Ascending aorta (tissue), 2 donors: ENCODE measurements around the gene ALDH3A2. TPM values are rescaled to one million over a fixed set of nuclear protein-coding genes. Genes with fewer than 3 reads are reported as not detected.

Experiments used
- DNase-seq, 2 donors: peaks; one replicate each; pipeline ENCODE4 v3.0.0-alpha.2; 2019; ENCODE audit warnings: low spot score in 2 of 2
- H3K27ac ChIP-seq, 2 donors: fragments of 200-600 bp; sonication (generic); one replicate each; pipeline ENCODE4 v1.5.1; 2016 to 2017; ENCODE audit warnings: mild to moderate bottlenecking in 1 of 2
- H3K27me3 ChIP-seq: fragments of 200-600 bp; sonication (generic); one replicate; pipeline ENCODE4 v1.5.1; 2017
- H3K36me3 ChIP-seq, 2 donors: fragments of 200-600 bp; sonication (generic); one replicate each; pipeline ENCODE4 v1.5.1; 2016
- H3K4me1 ChIP-seq, 2 donors: fragments of 200-600 bp; sonication (generic); one replicate each; pipeline ENCODE4 v1.5.1; 2016 to 2017; ENCODE audit warnings: mild to moderate bottlenecking in 1 of 2
- H3K4me3 ChIP-seq, 2 donors: fragments of 200-600 bp; sonication (generic); one replicate each; pipeline ENCODE4 v1.5.1; 2016 to 2017; ENCODE audit warnings: mild to moderate bottlenecking in 1 of 2
- H3K9me3 ChIP-seq, 2 donors: fragments of 200-600 bp; sonication (generic); one replicate each; pipeline ENCODE4 v1.5.1; 2016
- CTCF ChIP-seq, 3 experiments: fragments of 200-600 bp in 2 of 3; fragments of 450-650 bp in 1 of 3; sonication (generic) in 2 of 3; IDR thresholded peaks; one replicate each; pipeline ENCODE4 v1.5.1; 2016 to 2019; ENCODE audit warnings: antibody characterized with exemption in 3 of 3, mild to moderate bottlenecking in 1 of 3, moderate library complexity in 1 of 3
- intact Hi-C: fragments of 100-400 bp; cut with DNase I; formaldehyde crosslinking; loops from one replicate; pipeline ENCODE4 v1.15.1; 2023
- total RNA-seq: library from RNA; depleted of rRNA; stranded (reverse); fragments of >200 nt; gene quantifications from one replicate; pipeline ENCODE4 v1.1.0, GENCODE V29; 2016

The ALDH3A2 gene
- total RNA-seq, 1 donor from 2014 or later: 189 TPM

- H3K9me3 ChIP-seq: no peaks in the 10 kb centered on the region
- H3K27ac ChIP-seq: no peak overlapping the region
- H3K4me1 ChIP-seq: no peaks in the 10 kb centered on the region
- DNase-seq: peak in 1 of 2 donors; percentile 28
- intact Hi-C loops: no loop called here
- TF ChIP-seq CTCF (IDR thresholded peaks at IDR 0.05): no peak
- no peaks in the 10 kb centered on the region for H3K27me3 ChIP-seq
- no peaks in the 10 kb centered on the region for H3K36me3 ChIP-seq
- no peak overlapping the region for H3K4me3 ChIP-seq
These were observed 64.0 kb downstream of the ALDH3A2 start for GRCh38 chr17:19712436-19713004.

GRCh38 chr17:19713462-19713861 lies 64.9 kb downstream of the ALDH3A2 start:
- H3K27me3 ChIP-seq: no peaks in the 10 kb centered on the region
- no peak overlapping the region for H3K27ac ChIP-seq
- H3K9me3 ChIP-seq: no peaks in the 10 kb centered on the region
- intact Hi-C loops: no loop called here
- H3K4me1 ChIP-seq: no peaks in the 10 kb centered on the region
- no peak overlapping the region for H3K4me3 ChIP-seq
- TF ChIP-seq CTCF (IDR thresholded peaks at IDR 0.05): no peak
- H3K36me3 ChIP-seq: no peaks in the 10 kb centered on the region
- DNase-seq: peak in 1 of 2 donors; percentile 45

GRCh38 chr17:19713901-19714361 lies 65.4 kb downstream of the ALDH3A2 start:
- Histone ChIP-seq H3K27ac (no peak overlapping the region), H3K4me3 (no peak overlapping the region), H3K9me3 (no peaks in the 10 kb centered on the region), H3K4me1 (no peaks in the 10 kb centered on the region), H3K36me3 (no peaks in the 10 kb centered on the region), H3K27me3 (no peaks in the 10 kb centered on the region)
- intact Hi-C loops: no loop called here
- no peak for TF ChIP-seq CTCF (IDR thresholded peaks at IDR 0.05)
- peak in 1 of 2 donors; percentile 46 for DNase-seq

DNA sequence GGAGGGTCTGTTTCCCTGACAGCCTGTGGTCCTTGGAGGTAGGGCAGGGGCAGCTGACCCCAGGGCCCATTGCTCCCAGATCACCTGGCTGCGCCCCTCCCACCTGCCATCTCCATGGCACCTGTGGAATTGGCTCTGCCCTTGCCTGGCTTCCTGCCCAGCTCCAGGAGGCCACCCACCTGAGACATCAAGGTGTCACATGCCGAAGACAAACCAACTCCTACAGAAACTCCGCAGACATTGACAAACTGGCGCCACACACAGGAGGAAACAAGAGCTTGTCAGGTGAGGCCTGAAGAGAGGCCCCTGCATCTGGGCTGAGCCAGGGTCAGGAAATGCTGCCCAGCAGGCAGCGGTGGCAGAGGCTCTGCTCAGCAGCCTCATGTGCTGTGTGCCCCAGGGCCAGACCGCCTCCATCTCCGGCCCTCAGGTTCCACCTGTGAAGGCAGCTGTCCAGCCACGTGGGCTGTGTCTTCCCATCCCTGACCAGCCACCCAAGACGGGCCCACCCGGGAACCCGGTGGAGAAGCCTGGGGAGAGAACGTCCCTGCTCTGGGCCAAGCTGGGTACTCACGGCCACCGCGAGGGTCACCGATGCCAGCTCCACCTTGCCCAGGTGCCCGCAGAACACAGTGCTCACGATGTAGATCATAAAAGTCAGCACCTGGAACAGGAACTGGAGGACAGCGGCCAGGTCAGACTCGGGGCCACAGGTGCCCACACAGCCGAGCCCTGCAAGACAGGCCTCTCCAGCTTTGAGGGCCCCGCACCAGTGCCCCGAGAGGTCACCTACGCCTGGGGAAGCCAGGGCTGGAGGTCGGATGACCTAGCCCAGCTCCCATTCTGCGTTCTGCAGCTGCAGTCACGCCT lies 66.2 kb downstream of the ALDH3A2 start:
- intact Hi-C loops: no loop called here
- no peak overlapping the region for H3K27ac ChIP-seq
- no peaks in the 10 kb centered on the region for H3K36me3 ChIP-seq
- H3K4me3 ChIP-seq: no peak overlapping the region
- DNase-seq: peak in 1 of 2 donors; percentile 50
- H3K27me3 ChIP-seq: no peaks in the 10 kb centered on the region
- TF ChIP-seq CTCF (IDR thresholded peaks at IDR 0.05): no peak
- H3K9me3 ChIP-seq: no peaks in the 10 kb centered on the region
- H3K4me1 ChIP-seq: no peaks in the 10 kb centered on the region

DNA sequence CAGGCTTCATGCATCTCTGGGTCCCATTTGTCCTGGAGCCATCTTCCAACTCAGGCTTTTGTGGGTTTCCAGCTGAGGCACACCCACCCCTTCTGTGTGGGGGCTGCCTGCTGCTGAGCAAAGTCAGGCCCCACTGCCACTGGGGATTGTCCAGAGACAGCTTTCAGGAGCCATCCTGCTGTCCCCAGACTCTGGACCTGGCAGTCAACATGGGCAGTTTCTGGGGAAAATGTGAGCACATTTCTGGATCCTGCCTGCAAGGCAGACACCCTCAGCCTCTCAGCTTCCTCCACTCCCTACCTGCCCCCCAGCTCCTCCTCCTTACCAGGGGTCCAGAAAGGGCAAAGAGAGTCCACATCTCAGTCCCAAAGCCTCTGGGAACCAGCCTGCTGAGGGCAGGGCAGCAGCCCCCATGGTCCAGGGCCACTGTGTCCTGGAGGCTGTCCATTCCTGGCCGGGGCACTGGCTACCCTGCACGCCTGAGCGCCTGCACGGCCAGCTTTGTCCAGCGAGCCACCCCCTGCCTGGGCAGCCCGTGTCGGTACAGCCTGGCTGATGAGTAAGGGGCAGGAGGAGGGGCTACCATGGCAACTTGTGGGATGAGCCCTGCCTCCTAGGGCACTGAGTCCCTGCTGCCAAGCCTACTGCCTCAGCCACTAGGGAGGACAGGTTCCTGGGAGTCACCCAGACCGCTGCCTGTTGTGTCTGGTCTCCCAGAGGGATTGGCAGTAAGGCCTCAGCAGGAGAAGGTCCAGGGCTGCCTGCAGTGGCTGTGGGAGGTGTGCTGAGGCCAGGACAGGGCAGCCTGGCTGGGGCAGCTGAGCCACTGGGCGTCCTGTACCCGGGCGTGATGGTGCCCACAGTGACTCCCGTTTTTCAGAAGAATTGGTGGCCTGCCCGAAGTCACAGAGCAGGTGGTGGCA lies 67.8 kb downstream of the ALDH3A2 start, which contains the start of gene SLC47A2:
TSS of gene SLC47A2 (minus strand) at position 477 of the 923 bp plus-strand sequence. CDS start at position 448, 29 bp downstream.
- no peak within 1 kb of the TSS for H3K4me3 ChIP-seq
- no peak for TF ChIP-seq CTCF (IDR thresholded peaks at IDR 0.05)
- no peaks in the 10 kb centered on the region for H3K9me3 ChIP-seq
- H3K36me3 ChIP-seq: no peaks in the 10 kb centered on the region
- DNase-seq: no peak
- no peaks in the 10 kb centered on the region for H3K4me1 ChIP-seq
- intact Hi-C loops: no loop called here
- H3K27me3 ChIP-seq: no peaks in the 10 kb centered on the region
- H3K27ac ChIP-seq: no peak within 1 kb of the TSS
